T-helper 22 cell (primary cell): Measurements from ENCODE around the gene ACSBG1.

Source experiments
- DNase-seq: peaks from one replicate; pipeline ENCODE4 v3.0.0-alpha.2; 2020; ENCODE audit warnings: low read depth

ACSBG1 gene

GRCh38 chr15:78201281-78202190 lies 32.8 kb downstream of the ACSBG1 start:
- no peak for DNase-seq

GRCh38 chr15:78200276-78200930 lies 34.0 kb downstream of the ACSBG1 start:
- no peak for DNase-seq

DNA sequence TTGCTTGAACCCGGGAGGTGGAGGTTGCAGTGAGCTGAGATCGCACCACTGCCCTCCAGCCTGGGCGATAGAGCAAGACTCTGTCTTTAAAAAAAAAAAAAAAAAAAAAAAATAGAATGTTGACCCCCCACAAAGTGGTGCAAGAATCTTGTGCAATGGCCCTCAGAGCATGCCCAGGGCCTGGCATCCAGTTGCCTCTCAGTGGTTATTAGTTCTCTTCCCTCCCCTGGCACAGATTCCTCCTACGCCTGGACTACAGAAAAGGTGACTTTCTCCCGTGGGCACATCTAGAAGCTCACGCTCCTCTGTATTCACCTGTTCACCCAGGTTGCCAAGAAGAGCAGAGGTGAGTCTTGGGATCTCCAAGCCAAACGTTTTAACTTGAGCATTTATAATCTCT lies 36.7 kb downstream of the ACSBG1 start:
- DNase-seq = no peak

- no peak for DNase-seq
These were observed 38.6 kb downstream of the ACSBG1 start for GRCh38 chr15:78195735-78196201.

DNA sequence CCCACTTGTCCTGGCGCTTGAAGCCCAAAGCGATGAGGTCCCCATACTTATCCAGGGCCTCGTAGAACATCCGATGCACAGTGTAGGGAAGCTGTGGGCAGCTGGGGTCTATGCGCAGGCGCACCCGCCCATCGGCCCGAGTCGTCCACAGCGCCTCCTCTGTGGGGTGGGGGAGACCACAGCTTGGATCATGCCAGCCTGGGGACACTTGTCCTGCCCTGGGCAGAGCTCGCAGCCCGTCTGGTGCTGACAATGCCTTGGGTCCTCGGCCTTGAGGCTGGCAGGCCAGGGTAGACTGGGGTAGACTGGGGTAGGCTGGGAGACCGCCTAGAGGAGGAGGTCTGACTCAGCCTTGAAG lies 39.8 kb downstream of the ACSBG1 start:
- DNase-seq = no peak

GRCh38 chr15:78193731-78194567 lies 40.4 kb downstream of the ACSBG1 start:
- DNase-seq = no peak

DNA sequence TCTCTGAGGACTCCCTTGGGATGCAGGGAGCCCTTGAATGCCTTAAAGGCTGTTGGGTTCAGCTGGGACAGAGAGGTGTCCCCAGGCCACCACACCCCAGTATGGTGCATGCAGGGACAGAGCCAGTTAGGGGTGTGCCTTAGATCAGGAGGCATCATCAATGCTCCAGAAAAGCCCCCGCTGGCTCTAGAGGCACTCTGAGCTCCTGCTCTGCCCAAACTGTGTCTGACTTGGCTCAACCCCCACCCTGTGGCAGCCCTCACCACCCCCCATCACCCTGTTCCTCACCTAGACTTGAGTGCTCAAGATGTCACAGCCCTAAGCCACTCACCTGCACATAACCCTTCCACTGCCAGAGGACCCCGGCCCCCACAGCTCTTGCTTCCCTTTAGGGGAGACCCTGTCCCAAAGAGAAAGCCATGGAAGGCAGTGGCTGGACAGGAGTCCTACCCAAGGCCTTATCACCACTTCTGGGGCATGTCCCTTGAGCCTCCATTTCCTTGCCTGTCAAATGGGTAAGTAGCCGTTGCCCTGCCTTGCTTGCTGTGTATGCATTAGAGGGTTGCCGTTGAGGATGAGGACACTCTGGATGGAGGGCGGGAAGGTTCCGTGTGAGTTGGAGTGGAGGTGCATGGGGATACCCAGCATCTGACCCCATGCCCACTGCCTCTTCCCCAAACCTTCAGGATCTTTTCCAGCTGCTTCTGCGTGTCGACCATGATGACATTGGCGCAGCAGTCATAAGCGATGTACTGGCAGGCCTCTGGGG lies 41.4 kb downstream of the ACSBG1 start:
- DNase-seq = no peak

DNA sequence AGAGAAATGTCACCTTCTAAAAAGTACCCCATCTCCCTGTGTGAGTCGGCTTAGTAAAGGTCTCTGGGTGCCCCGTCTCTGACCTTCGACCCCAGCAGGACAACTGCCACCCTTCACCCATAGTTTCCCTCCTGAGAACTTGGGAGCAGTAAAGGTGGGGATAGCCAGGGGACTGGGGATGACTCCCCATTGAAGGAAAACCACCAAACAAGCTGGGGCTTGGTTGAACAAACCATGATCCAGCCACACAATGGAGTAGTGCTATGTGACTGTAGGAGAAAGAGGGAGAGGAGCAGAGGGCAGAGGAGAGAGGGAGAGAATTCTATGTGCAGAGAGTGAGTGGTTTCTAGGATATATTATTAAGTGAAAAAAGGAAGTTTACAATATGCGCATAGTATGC lies 51.5 kb downstream of the ACSBG1 start:
- DNase-seq = no peak

DNA sequence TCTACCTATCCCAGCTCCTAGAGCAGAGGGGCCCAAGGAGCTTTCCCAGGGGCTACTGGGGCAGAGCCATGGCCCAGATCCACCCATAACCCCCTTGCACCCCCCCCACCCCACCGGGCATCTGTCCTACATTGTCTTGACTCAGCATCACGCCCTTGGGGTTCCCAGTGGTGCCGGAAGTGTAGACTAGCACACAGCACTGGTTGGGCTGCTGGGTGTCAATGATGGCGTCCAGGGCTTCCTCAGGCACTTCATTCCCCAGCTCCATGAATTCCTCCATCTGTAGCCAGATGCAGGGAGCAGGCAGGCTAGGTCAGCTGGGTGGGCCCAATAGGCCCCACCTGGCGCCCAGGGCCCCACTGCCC lies 52.0 kb downstream of the ACSBG1 start:
- no peak for DNase-seq

DNA sequence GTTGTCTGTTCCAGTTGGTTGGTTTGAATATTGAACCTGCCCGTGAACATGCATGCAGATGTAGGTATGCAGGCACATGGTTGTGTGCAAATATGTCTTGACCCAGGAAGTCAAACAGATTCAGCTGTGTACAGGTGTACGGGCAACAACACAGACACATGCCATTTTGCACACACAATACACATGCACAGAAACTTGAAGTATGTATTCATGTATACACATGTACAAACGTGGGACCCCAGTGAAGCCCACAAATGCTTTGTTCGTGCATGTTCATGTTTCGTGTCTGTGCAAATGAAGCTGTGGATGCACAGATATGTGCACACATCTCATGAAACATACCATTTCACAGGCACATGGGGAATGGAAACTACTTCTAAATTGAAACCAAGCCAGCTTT lies 54.5 kb downstream of the ACSBG1 start:
- no peak for DNase-seq

DNA sequence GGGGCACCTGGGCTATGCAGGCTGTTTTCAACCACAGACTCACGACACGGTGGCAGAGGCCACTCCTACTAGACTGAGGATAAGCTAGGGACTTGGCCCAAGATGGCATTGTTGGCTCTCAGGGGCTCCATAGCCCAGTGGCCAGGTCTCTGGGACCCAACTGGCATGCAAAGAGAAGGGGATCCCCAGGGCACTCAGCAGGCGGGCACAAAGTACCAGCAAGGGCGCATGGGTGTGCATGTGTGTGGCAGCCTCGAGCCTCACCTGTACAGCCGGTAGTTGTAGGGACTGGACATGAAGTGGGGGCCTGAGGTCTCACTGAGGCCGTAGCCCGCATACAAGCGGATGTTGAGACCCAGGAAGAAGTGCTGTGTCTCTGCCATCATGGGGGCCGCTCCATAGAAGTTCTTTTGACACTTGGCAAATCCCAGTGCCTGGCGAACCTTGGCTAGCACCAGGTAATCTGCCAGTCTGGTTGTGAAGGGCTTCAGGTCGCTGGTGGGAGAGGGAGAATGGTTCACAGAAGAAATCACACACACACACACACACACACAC lies 55.0 kb downstream of the ACSBG1 start:
- no peak for DNase-seq

DNA sequence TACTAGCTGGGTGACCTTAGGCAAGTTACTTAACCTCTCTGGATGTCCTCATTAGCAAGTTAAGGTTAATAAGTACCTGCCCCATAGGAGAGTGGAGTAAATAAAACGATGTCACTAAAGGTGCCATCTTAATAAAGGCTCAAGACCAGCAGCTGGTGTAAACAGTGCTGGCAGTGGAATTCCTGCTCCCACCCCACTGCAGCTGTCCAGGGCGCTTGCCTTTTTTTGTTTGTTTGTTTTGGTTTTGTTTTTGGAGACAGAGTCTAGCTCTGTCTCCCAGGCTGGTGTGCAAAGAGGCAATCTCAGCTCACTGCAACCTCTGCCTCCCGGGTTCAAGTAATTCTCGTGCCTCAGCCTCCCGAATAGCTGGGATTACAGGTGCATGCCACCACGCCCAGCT lies 56.3 kb downstream of the ACSBG1 start:
- DNase-seq = no peak

- DNase-seq = no peak
These were observed 56.9 kb downstream of the ACSBG1 start for GRCh38 chr15:78177447-78177873.

DNA sequence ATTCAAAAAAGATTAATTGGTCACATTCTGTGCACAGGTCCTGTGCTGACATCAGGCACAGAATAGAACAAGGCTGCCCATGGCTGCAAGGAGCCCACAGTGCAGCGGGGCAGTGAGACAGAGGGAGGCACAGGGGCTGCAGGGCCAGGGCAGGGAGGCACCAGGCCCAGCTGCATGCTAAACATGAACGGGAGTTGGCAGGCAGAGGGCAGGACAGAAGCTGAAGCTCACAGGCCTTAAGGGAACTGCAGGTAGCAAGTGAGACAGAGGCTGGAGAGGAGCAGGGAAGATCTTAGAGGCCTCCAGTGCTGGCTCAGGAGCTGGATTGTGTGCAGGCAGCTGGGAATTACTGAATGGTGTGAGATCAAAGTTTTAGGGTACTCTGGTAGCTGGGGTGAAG lies 59.0 kb downstream of the ACSBG1 start:
- DNase-seq = no peak

DNA sequence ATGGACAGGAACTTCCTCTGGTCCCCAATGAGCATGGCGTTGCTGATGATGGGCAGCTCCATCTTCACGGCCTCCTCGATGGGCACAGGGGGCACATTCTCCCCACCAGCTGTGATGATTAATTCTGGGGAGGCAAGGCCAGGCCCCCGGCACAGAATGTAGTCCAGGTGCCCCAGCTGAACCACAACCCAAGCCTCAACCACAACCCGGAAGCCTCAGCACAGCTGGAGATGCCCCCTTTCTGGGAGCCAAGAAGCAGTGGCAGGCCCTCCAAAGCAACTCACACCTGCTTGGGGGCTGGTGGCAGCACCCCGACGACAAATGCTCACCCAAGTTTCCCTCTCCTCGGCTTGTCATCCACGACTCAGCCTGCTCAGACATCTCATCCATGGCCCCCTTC lies 60.0 kb downstream of the ACSBG1 start:
- DNase-seq = no peak

DNA sequence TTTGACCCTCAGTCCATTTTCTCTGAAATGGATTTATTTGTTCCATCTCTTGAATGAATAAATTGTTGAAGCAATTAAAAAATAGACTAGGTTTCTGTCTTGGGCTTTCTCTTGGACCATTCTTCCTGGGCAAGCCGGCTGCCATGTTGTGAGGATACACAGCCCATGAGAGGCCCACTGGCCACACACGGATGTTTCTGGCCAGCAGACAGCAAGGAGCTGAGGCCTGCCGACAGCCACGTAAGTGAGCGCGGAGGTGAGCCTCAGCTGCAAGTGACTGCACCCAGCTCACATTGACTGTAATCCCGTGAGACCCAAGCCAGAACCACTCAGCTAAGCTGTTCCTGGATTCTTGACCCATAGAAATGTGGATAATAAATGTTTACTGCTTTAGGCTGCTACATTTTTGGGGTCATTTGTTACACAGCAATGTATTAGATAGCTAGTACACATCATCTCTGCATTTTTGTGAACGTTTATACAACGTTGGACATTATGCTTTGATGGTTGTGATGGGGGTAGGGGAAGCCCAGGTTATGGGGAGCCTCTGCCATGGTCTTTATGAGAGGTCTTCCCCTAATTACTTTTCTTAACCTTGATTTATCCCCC lies 62.4 kb downstream of the ACSBG1 start:
- DNase-seq = no peak

DNA sequence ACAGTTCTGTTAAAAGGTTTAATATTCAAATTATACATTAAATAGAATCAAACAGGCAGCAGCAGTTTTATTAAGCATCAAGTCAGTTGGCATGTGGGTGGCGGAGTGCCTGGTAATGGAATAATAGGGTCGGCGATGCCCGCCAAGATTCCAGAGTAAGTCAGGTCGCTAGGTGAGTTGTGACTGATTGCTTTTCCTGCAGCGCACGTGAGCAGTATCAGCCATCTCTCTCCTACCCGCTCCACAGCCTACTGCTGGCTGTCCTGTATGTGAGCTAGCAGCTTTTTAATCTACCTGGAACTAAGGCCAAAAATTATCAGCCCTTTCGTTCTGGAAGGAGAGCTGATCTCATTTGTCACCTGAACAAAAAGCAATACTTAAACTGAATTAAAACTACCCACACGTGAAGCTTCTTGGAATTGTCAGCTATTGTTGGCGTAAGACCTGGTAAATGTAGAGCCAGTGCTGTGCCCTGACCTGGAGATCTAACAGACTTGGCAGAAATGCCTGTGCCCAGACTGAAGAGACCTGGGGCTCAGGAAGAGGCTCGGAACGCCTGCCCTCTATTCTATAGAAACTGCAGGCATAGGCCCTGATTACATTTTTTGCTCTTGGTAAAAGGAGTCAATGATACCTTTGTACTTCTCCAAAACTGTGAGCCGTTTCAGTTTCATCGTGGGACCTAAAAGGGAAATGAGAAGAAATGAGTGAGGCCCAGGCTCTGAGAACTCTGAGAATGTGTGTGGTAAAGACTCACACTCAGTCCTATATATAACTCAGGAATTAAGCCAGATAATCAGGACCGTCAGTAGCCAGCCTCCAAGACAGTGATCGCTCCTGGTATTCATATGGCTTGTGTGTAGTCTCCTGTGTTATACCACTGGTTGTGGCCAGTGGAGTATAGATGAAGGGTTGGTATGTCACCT lies 63.3 kb downstream of the ACSBG1 start:
- DNase-seq = no peak

DNA sequence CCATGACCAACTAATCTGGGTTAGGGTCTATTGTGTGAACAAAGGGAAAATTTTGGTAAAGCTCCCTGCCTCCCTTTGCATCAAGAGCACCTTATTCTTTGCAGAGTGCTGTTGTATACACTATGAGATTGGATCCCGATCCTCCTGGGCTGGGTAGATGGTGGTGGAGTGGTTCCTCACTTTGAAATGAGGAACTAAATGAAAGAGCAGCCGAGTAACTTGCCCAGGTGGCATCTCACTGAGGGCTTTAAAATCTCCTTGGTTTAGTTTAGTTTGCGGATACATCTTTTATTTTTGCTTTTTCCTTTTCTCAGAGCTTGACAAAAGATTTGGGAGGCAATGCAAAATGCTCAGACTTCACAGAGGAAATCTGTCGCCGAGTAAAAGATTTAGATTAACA lies 65.8 kb downstream of the ACSBG1 start:
- DNase-seq = no peak

- DNase-seq = no peak
These were observed 67.0 kb downstream of the ACSBG1 start for GRCh38 chr15:78167227-78167888.
